T-helper 17 cell (primary cell): ENCODE data around the gene KCNE2. TPM values are rescaled to one million over a fixed set of nuclear protein-coding genes. Genes with fewer than 3 reads are reported as not detected.
"Not testable (repeated sequence)": the region's sequence is repeated elsewhere in the genome, so short reads cannot be mapped to it uniquely, and the experiment has no call there.

Source experiments
- ATAC-seq: fragments of 150-1000 bp; cut with Tn5 transposase; 2 replicates; pipeline ENCODE4 v1.10.0; 2021; ENCODE audit warnings: mild to moderate bottlenecking, moderate library complexity
- DNase-seq, 3 donors: peaks; one replicate each; pipeline versions ENCODE4 v3.0.0 to v3.0.0-alpha.2; 2020 to 2021
- H3K9me3 ChIP-seq: one replicate; pipeline ENCODE4 v1.7.0; 2013; ENCODE audit warnings: low read length, mild to moderate bottlenecking; ENCODE audit not compliant: control insufficient read depth, poor library complexity, severe bottlenecking
- H3K27ac Mint-ChIP-seq: one replicate; pipeline ENCODE4 v1.8.0; 2022; ENCODE audit warnings: mild to moderate bottlenecking, moderate library complexity, mixed read lengths
- H3K27me3 Mint-ChIP-seq: one replicate; pipeline ENCODE4 v1.8.0; 2022; ENCODE audit warnings: mixed read lengths
- H3K36me3 Mint-ChIP-seq: one replicate; pipeline ENCODE4 v1.8.0; 2022; ENCODE audit warnings: low read depth, mixed read lengths
- H3K4me1 Mint-ChIP-seq: one replicate; pipeline ENCODE4 v1.8.0; 2022; ENCODE audit warnings: mild to moderate bottlenecking, mixed read lengths
- H3K4me3 Mint-ChIP-seq: one replicate; pipeline ENCODE4 v1.8.0; 2022; ENCODE audit warnings: mild to moderate bottlenecking, moderate library complexity, mixed read lengths
- total RNA-seq, 4 donors: library from RNA in 2 of 4; stranded (reverse) in 2 of 4; gene quantifications; one replicate each; pipeline ENCODE4 v1.2.3 and lab custom pipeline; 2022 to 2026

KCNE2 gene
- total RNA-seq, 2 donors from 2014 or later, result not detected

DNA sequence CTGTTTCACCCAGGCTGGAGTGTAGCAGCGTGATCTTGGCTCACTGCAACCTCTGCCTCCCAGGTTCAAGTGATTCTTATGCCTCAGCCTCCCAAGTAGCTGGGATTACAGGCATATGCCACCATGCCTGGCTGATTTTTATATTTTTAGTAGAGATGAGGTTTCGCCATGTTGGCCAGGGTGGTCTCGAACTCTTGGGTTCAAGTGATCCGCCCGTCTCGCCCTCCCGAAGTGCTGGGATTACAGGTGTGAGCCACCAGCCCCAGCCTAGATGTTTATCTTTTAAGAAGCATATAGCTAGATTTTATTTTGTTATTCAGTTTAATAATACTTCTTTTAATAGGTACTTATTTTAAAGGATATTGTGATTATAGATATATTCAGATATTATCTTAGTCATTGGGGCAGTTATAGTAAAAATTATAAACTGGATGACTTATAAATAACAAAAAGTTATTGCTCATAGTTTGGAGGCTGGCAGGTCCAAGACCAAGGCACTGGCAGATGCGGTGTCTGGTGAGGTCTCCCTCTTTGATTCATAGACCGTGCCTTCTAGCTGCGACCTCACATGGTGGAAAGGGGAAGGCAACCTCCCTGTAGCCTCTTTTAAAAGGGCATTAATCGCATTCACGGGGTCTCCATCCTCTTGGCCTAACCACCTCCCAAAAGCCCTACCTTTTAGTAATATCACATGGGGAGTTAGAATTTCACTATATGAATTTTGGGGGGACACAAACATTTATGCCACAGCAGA is 3.1 kb upstream of the KCNE2 start:
- no peak overlapping the region for H3K4me3 Mint-ChIP-seq
- no peaks in the 10 kb centered on the region for H3K9me3 ChIP-seq
- peaks cover 24% of the 10 kb centered on the region for H3K27me3 Mint-ChIP-seq
- peaks cover 6% of the 10 kb centered on the region for H3K4me1 Mint-ChIP-seq
- no peak overlapping the region for H3K27ac Mint-ChIP-seq
- no peak for DNase-seq
- peaks cover 2% of the 10 kb centered on the region for H3K36me3 Mint-ChIP-seq
- ATAC-seq, result no peak

DNA sequence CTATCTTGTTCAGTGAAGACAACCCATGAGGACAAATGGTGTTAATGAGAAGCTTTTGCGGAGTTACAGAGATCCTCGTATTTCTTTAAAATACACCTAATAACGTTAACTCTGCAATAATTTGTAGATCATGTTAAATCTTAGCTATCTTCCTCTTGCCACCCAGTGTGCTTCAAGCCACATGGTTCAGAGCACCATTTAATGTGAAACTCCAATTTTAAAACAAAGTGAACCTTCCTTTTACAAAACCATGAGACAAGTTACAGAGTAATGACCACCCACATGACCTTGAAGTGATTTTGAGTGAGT is 1.7 kb upstream of the KCNE2 start:
- Mint-ChIP-seq H3K27me3 (peaks cover 12% of the 10 kb centered on the region), H3K4me1 (peaks cover 6% of the 10 kb centered on the region), H3K27ac (no peak overlapping the region), H3K4me3 (no peak overlapping the region), H3K36me3 (peaks cover 2% of the 10 kb centered on the region)
- peak; percentile 22 for ATAC-seq
- no peaks in the 10 kb centered on the region for H3K9me3 ChIP-seq
- no peak for DNase-seq

- no peak for DNase-seq
- Mint-ChIP-seq H3K27me3 (peaks cover 12% of the 10 kb centered on the region), H3K27ac (no peak overlapping the region), H3K4me3 (no peak overlapping the region), H3K36me3 (peaks cover 2% of the 10 kb centered on the region), H3K4me1 (peaks cover 6% of the 10 kb centered on the region)
- no peak for ATAC-seq
- no peaks in the 10 kb centered on the region for H3K9me3 ChIP-seq
Observed at GRCh38 chr21:34362670-34363069, 1.1 kb upstream of the KCNE2 start.

GRCh38 chr21:34364921-34365320 is 1.1 kb downstream of the KCNE2 start:
- no peaks in the 10 kb centered on the region for H3K9me3 ChIP-seq
- H3K36me3 Mint-ChIP-seq, result no peaks in the 10 kb centered on the region
- ATAC-seq, result no peak
- no peak overlapping the region for H3K27ac Mint-ChIP-seq
- H3K4me1 Mint-ChIP-seq, result peaks cover 6% of the 10 kb centered on the region
- H3K27me3 Mint-ChIP-seq, result peaks cover 14% of the 10 kb centered on the region
- DNase-seq, result no peak
- H3K4me3 Mint-ChIP-seq, result no peak overlapping the region

DNA sequence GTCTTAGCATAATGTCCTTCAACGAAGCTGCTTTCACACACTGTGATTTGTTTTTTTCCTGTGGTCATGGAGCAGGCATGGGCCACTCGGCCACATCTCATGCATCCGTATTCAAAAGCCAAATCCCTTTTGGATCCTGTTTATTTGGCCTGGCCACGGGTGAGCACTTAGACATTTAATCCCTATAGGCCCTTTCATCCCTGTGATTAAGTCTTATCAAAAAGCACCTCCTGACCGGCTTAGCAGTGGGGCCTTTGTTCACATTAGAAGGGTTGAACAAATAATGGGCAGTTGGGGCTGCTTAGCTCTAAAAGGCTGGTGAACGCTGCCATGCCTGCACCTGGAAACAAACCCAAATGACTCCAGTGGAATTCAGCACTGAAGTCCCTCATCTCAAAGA is 2.0 kb downstream of the KCNE2 start:
- Mint-ChIP-seq H3K4me1 (peaks cover 6% of the 10 kb centered on the region), H3K27ac (no peak overlapping the region), H3K36me3 (no peaks in the 10 kb centered on the region), H3K4me3 (no peak overlapping the region), H3K27me3 (peaks cover 19% of the 10 kb centered on the region)
- H3K9me3 ChIP-seq, result no peaks in the 10 kb centered on the region
- ATAC-seq (no peak), DNase-seq (no peak)

DNA sequence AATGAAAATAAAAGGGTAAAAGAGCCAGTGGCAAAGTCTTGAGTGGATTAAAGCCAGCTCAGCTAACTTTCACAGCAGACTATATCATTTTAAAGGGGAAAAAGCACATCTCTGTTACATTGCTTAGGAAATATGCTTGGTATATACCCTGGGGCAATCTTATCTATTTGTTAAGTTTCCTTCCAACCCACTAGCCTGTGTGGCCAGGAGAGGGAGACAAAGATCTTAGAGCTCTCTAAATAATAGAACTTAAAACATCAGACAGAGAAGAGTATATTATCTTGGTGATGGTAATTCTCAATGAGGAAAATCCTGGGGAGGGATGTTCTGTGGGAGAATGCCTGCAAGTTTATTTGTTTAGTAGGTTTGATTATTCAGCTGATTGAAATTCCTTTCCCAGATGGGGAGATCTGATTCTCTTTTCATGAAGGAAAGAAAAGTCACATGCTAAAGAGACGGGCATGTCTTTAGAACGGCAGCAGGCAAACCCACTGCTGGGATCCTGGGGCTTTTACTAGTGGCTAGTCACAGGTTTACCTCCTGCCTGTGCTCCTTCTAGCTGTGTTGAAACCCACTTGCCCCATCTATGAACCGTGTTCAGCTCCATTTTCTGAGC is 3.6 kb downstream of the KCNE2 start:
- Mint-ChIP-seq H3K27ac (no peak overlapping the region), H3K27me3 (peaks cover 24% of the 10 kb centered on the region), H3K36me3 (no peaks in the 10 kb centered on the region), H3K4me1 (peaks cover 2% of the 10 kb centered on the region), H3K4me3 (no peak overlapping the region)
- H3K9me3 ChIP-seq, result no peaks in the 10 kb centered on the region
- ATAC-seq, result peak; percentile 87
- DNase-seq, result no peak

- H3K27me3 Mint-ChIP-seq, result peaks cover 24% of the 10 kb centered on the region
- no peak overlapping the region for H3K27ac Mint-ChIP-seq
Observed at GRCh38 chr21:34369741-34370140, 5.9 kb downstream of the KCNE2 start.

DNA sequence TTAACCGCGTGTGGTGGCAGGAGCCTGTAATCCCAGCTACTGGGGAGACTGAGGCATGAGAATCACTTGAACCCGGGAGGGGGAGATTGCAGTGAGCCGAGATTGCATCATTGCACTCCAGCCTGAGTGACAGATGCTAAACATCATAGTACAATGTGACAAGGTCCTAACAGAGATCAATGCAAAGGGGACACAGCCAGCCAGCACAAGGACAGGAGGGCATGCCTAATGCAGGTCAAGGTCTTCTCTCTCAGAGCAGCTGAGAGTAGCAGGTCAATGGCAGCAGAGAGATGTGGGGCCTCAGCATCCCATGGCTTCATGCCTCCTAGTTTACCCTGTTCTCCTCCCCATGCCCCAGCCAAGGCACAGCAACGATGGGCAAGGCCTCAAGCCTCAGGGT is 8.5 kb downstream of the KCNE2 start:
- Mint-ChIP-seq H3K36me3 (no peaks in the 10 kb centered on the region), H3K4me1 (peaks cover 3% of the 10 kb centered on the region), H3K27ac (no peak overlapping the region), H3K27me3 (peaks cover 24% of the 10 kb centered on the region), H3K4me3 (no peak overlapping the region)
- no peaks in the 10 kb centered on the region for H3K9me3 ChIP-seq
- ATAC-seq, result no peak
- DNase-seq, result no peak

More at GRCh38 chr21:34369741-34370140, 5.9 kb downstream of the KCNE2 start:
- no peak for ATAC-seq
- Mint-ChIP-seq H3K4me1 (peaks cover 3% of the 10 kb centered on the region), H3K4me3 (no peak overlapping the region), H3K36me3 (no peaks in the 10 kb centered on the region)
- DNase-seq, result no peak
- H3K9me3 ChIP-seq, result no peaks in the 10 kb centered on the region

GRCh38 chr21:34374462-34374861 is 10.7 kb downstream of the KCNE2 start:
- H3K27me3 Mint-ChIP-seq, result peaks cover 12% of the 10 kb centered on the region
- H3K9me3 ChIP-seq, H3K36me3 Mint-ChIP-seq, H3K4me3 Mint-ChIP-seq, H3K27ac Mint-ChIP-seq, ATAC-seq, H3K4me1 Mint-ChIP-seq, DNase-seq: not testable (repeated sequence)

- not testable (repeated sequence) for H3K4me3 Mint-ChIP-seq, H3K9me3 ChIP-seq
- peaks cover 12% of the 10 kb centered on the region for H3K27me3 Mint-ChIP-seq
Observed at GRCh38 chr21:34374940-34375618, 11.3 kb downstream of the KCNE2 start, which contains the start of gene SMIM11. TSS of gene SMIM11 (plus strand) at chr21:34375507. CDS start at chr21:34379505, 3,998 bp downstream.

DNA sequence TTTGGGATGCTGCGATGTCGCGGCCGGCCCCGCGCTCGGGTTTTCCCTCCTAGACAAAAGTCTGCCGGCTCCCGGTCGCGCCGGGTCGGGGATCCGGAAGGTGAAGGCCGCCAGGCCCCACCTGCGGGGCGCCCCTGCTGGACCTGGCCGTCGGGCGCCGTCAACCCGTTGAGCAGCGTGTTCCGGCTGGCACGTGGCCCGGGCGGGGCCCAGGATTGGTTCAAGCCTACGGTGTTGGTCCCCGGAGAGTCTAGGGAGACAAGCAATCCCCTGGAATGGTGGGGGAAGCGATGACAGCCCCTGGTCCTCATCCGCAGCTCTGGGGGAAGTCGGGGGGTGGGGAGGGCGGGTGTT is 11.8 kb downstream of the KCNE2 start:
- H3K27me3 Mint-ChIP-seq, H3K4me3 Mint-ChIP-seq, DNase-seq, H3K4me1 Mint-ChIP-seq, H3K27ac Mint-ChIP-seq, H3K9me3 ChIP-seq, H3K36me3 Mint-ChIP-seq: not testable (repeated sequence)
- peak; percentile 77 for ATAC-seq

More at GRCh38 chr21:34374940-34375618, 11.3 kb downstream of the KCNE2 start, which contains the start of gene SMIM11:
- not testable (repeated sequence) for H3K36me3 Mint-ChIP-seq, H3K27ac Mint-ChIP-seq, DNase-seq, H3K4me1 Mint-ChIP-seq
- ATAC-seq, result peak; percentile 97

DNA sequence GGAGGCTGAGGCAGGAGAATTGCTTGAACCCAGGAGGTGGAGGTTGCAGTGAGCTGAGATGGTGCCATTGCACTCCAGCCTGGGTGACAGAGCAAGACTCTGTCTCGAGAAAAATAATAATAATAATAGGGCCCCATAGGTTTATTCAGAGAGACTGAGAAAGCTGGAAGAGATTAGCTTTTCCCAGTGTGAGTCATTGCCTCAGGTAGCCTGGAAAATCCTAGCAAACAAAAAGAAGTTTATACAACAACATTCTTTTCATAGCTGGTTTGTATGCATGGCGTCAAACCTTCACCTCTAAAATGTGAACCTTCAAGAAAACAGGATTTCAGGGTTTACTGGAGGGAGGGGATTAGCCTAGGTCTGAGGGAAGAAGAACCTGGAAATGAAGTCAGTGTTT is 19.3 kb downstream of the KCNE2 start:
- not testable (repeated sequence) for H3K27ac Mint-ChIP-seq, H3K36me3 Mint-ChIP-seq, ATAC-seq, H3K27me3 Mint-ChIP-seq, H3K4me3 Mint-ChIP-seq, H3K4me1 Mint-ChIP-seq, H3K9me3 ChIP-seq, DNase-seq

DNA sequence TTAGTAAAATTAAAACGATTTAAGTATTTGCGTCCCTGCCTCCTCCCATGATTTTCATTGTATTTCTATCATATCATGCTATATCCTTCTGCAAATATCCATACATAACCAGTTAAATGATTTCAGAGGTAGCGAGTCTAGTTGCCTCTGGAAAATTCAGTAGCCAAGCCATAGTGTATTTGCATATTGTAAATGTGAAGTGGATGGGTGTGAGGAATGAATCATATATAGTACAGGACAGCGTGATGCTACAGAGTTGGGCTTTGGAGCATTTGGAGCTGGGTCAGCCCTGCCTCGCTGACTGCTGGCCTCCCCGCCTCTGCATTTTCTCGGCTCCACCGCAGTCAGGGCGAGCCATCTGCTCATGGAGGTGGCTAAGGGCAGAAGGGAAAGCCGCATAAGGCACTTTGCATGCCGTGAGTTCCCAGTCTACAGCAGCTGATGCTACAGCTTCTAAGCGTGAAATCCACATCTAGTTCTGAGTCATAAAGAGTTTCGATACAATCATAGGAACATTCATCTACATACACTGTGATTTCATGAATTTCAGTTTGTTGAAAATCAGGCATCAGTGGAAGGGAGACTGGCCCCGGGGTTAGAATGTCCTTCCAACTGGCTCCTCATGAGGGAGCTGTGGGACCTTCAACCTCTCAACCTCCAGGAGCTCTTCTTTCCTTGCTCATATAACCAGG is 20.1 kb downstream of the KCNE2 start:
- H3K27ac Mint-ChIP-seq, H3K27me3 Mint-ChIP-seq, H3K36me3 Mint-ChIP-seq, DNase-seq, H3K4me1 Mint-ChIP-seq, H3K4me3 Mint-ChIP-seq, H3K9me3 ChIP-seq: not testable (repeated sequence)
- peak; percentile 53 for ATAC-seq
